ENCODE data around the gene CCT7. TPM values are rescaled to one million over a fixed set of nuclear protein-coding genes. Genes with fewer than 3 reads are reported as not detected.
"Not testable (repeated sequence)": the region's sequence is repeated elsewhere in the genome, so short reads cannot be mapped to it uniquely, and the experiment has no call there.

The CCT7 gene
- total RNA-seq, 2 experiments from 2014 or later: 259 to 262 TPM

DNA sequence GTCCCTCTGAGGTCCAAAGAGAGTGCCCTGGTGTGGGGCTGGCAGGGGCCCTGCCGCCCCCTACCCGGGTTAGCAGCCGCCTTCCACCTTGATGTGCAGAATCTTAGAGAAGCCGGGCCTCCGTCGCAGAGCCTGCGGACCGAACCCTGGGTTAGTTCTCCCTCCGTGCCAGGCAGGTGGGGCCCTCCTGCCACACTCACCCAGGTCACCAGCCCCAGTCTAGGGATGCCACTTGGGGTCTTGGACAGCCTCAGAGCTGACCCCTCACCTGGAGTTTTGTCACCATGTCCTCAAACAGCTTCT lies 24.8 kb downstream of the CCT7 start:
- H3K4me3 Mint-ChIP-seq: no peak overlapping the region
- ChIA-PET CTCF (no interaction called here), POLR2A (interaction anchor here (0.8 kb wide), 1 partner anchor 25 kb away, joined by 3 read pairs; the partner anchor contains the start of genes CCT7 and PRADC1)
- H3K27me3 Mint-ChIP-seq: no peaks in the 10 kb centered on the region
- H3K27ac Mint-ChIP-seq: no peak overlapping the region
- H3K9me3 Mint-ChIP-seq: no peaks in the 10 kb centered on the region
- DNase-seq: no peak
- no peaks in the 10 kb centered on the region for H3K4me1 Mint-ChIP-seq
- peaks cover 9% of the 10 kb centered on the region for H3K36me3 Mint-ChIP-seq (ENCODE audit: low read depth)

DNA sequence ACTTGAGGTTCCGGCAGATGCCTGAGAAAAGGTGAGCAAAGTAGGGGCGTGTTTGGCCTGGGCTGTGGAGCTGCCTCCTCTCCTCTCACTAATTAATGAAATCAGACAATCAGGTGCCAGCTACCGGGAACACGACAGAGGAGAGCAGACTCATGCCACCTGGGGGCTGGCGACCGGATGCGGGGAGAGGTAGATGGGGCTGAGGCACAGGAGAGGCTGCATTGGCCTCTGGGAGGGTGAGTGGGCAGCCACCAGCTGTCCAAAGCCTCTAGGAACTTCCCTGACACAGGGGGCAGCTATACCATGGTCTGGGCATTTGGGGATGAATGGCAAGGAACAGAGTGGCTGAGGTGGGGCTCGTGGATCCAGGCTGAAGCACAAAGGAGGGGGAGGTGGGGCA lies 25.2 kb downstream of the CCT7 start:
- H3K4me1 Mint-ChIP-seq: no peaks in the 10 kb centered on the region
- no peaks in the 10 kb centered on the region for H3K9me3 Mint-ChIP-seq
- no peak overlapping the region for H3K4me3 Mint-ChIP-seq
- POLR2A ChIA-PET: interaction anchor here (0.8 kb wide), 1 partner anchor 26 kb away, joined by 3 read pairs; the partner anchor contains the start of genes CCT7 and PRADC1
- DNase-seq: no peak
- H3K27me3 Mint-ChIP-seq: no peaks in the 10 kb centered on the region
- peaks cover 5% of the 10 kb centered on the region for H3K36me3 Mint-ChIP-seq (ENCODE audit: low read depth)
- no peak overlapping the region for H3K27ac Mint-ChIP-seq
- CTCF ChIA-PET: no interaction called here

DNA sequence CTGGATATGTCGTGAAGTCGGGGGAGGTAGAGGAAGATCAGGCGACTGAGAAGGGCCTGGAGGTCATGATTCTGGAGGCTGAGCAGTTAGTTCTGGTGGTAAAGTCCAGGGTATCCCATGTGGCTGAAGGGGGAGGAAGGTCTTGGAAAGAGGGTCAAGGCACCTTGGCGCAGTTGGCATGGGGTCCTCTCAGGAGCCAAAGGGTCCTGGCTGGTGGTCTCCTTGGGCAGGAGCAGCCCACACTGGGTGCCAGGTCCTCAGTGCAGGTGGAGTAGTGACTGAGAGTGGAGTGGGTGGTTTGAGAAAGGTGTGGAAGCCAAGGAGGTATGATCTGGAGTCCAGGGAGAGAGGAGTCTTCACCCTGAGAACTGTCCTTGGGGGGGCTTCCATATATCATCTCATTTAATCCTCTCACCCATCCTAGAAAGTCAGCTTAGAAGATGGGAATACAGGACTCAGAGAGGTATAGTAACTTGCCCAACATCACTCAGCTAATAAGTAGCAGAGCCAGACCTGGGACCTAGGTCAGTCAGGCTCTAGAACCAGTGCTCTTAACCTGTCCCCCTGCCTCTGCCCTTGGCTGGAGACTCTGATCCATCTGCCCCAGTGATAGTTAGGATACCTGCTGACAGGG lies 25.7 kb downstream of the CCT7 start:
- no peak overlapping the region for H3K4me3 Mint-ChIP-seq
- peaks cover 3% of the 10 kb centered on the region for H3K36me3 Mint-ChIP-seq (ENCODE audit: low read depth)
- no peaks in the 10 kb centered on the region for H3K4me1 Mint-ChIP-seq
- no peaks in the 10 kb centered on the region for H3K9me3 Mint-ChIP-seq
- no peaks in the 10 kb centered on the region for H3K27me3 Mint-ChIP-seq
- no peak for DNase-seq
- CTCF ChIA-PET: interaction anchor here (1.0 kb wide), 1 partner anchor 83 kb away, joined by 4 read pairs; no protein-coding TSS in a partner anchor
- no peak overlapping the region for H3K27ac Mint-ChIP-seq
- POLR2A ChIA-PET: no interaction called here

DNA sequence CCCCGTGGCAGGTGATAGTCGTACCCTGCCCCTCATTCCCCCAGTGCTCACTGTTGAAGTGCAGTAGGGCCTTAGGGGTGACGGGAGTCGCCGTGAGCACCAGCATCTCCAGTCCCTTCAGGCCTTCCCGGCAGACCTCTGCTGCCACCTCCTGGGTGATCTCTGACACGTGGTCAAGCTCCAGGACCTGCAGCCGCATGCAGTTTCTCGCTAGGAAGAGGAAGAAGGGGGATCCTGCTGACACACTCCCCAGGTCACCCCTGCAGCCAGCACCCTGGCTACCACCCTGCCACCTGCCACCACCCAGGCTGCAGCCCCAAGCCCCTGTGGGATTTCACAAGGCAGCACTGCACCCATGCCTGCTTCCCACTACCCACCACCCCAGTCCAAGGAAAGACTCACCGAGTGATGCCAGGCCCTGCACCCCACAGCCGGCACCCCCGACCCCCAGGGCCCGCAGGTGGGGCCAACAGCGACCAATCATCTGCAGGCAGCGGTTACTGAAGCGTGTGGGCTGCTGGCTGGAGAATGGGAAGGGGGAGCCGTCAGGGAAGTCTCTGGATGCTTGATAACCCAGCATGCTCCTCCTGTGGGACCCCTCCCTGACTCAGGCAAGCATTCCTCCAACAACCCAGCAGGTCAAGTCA lies 26.4 kb downstream of the CCT7 start:
- DNase-seq: no peak
- CTCF ChIA-PET: interaction anchor here (1.0 kb wide), 1 partner anchor 83 kb away, joined by 4 read pairs; no protein-coding TSS in a partner anchor

DNA sequence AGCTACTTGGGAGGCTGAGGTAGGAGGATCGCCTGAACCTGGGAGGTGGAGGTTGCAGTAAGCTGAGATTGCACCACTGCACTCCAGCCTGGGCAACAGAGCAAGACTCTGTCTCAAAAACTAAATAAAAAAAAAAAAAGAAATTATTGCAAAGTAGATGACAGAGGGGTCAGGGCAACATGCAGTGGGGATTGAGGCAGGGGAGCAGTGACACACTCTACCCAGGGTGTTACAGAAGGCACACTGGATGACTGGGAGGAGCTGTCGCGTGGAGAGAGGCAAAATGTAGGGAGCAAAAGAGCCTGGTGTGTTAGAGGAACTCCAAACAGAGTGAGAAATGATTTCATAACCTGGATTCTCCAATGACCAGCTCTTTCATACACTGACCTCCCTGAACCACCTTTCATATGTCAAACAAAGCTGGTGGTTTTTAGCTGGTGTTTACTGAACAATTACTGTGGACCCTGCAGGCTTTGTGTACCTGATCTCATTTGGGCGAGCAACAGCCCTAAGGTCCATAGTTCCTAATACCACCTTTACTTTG lies 28.1 kb downstream of the CCT7 start:
- peaks cover 4% of the 10 kb centered on the region for H3K4me1 Mint-ChIP-seq
- no peaks in the 10 kb centered on the region for H3K9me3 Mint-ChIP-seq
- DNase-seq: no peak
- ChIA-PET POLR2A (no interaction called here), CTCF (no interaction called here)
- peaks cover 3% of the 10 kb centered on the region for H3K36me3 Mint-ChIP-seq (ENCODE audit: low read depth)
- no peak overlapping the region for H3K4me3 Mint-ChIP-seq
- no peaks in the 10 kb centered on the region for H3K27me3 Mint-ChIP-seq
- no peak overlapping the region for H3K27ac Mint-ChIP-seq

More for the DNA sequence above, 26.4 kb downstream of the CCT7 start:
- Mint-ChIP-seq H3K4me3 (no peak overlapping the region), H3K36me3 (ENCODE audit: low read depth) (peaks cover 3% of the 10 kb centered on the region), H3K27me3 (no peaks in the 10 kb centered on the region), H3K27ac (no peak overlapping the region), H3K4me1 (no peaks in the 10 kb centered on the region), H3K9me3 (no peaks in the 10 kb centered on the region)
- POLR2A ChIA-PET: no interaction called here

DNA sequence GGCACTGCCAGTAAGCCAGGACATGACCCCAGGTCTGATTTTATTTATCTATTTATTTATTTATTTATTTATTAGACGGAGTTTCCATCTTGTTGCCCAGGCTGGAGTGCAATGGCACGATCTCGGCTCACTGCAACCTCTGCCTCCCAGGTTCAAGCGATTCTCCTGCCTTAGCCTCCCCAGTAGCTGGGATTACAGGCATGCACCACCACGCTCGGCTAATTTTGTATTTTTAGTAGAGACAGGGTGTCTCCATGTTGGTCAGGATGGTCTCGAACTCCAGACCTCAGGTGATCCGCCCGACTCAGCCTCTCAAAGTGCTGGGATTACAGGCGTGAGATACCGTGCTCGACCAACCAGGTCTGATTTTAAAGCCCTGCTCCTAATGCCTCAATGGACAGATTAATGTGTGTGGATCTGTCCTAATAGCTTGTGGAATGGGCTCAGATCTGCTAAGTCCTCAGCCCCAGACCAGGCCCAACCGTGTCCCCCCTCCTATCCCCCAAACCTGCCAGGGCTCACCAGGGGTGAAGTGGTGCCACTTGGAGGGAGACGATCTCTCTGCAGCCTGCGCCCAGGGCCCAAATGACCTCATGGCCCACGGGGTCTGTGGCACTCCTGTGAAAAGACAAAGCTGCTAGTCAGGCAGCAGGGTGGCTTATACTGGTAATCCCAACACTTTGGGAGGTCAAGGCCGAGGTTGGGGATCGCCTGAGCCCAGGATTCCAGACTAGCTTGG lies 28.8 kb downstream of the CCT7 start:
- POLR2A ChIA-PET; DNase-seq; H3K27me3 Mint-ChIP-seq; H3K4me1 Mint-ChIP-seq; H3K27ac Mint-ChIP-seq; CTCF ChIA-PET; H3K4me3 Mint-ChIP-seq; H3K36me3 Mint-ChIP-seq (ENCODE audit: low read depth); H3K9me3 Mint-ChIP-seq: not testable (repeated sequence)

DNA sequence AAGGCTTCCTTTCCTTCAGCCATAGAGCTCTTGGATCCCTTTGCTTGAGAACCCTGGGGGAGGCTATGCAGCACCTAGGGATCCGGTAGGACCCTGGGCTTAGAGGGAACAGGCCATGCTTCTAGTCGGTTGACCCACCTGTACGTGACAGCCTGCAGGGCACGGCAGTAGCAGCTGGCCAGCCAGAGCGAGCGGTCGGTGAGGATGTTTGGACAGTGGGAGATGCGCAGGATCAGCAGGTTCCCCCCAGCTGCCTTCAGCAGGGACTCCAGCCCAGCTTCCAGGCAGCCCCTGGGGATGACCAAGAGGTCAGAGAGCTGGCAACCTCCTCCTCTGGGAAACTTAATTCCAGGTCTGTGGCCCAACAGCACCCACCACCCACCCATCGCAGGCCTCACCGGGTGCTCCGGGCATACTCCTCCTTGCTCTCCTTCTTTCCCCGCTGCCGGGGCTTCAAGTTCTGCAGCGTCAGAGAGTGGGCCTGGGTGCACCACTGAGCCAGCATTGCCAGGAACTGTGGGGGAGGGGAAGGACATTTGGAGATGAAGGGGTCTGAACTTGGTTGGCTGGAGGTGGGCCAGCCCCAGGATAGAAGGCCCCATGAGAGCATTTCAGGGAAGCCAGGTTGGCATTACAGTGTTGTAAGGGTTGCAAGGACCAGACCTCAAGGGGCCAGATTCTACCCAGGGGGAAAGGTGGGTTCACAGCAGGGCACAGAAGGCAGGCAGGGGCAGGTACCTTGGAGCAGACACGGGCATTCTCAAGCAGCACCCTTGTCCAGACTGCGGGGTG lies 29.6 kb downstream of the CCT7 start:
- H3K9me3 Mint-ChIP-seq: no peaks in the 10 kb centered on the region
- no peaks in the 10 kb centered on the region for H3K27me3 Mint-ChIP-seq
- no peak for DNase-seq
- H3K4me3 Mint-ChIP-seq: no peak overlapping the region
- peaks cover 3% of the 10 kb centered on the region for H3K36me3 Mint-ChIP-seq (ENCODE audit: low read depth)
- H3K4me1 Mint-ChIP-seq: peaks cover 13% of the 10 kb centered on the region
- ChIA-PET POLR2A (interaction anchor here (0.7 kb wide), 1 partner anchor 30 kb away, joined by 3 read pairs; the partner anchor contains the start of gene CCT7), CTCF (no interaction called here)
- H3K27ac Mint-ChIP-seq: no peak overlapping the region

DNA sequence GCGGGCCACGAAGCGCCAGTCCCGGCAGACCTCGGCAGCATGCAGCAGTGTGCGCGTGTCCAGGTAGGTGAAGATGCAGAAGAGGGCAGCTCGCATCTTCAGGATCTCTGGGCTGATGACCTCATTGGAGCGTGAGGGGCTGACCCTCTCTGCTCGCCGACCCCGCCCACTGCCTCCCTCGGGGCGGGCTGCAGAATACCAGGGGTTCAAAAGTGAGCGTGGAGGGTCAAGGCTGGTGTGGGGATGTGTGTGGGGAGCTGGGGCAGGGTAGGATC lies 30.2 kb downstream of the CCT7 start:
- ChIA-PET POLR2A (interaction anchor here (0.7 kb wide), 1 partner anchor 31 kb away, joined by 3 read pairs; the partner anchor contains the start of gene CCT7), CTCF (no interaction called here)

DNA sequence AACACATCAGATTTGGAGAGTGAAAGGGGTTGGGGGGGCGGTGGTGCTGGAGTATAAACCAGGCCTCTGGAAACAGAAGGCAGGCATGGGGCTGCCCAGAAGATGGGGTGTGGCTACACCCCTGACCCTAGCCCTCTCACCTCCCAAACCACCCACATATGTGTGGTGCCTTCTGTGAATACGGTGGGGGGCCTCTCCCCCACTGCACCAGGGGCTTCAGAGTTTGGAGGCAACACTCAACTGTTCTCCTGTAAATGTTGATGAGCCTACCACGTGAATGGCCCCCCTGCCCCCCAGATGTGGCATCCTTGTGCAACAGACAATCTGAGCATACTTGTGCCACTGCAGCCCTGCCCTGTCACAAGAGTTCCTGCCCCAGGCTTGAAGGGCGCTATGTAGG lies 30.7 kb downstream of the CCT7 start:
- CTCF ChIA-PET: no interaction called here
- H3K4me3 Mint-ChIP-seq: no peak overlapping the region

More for the DNA sequence above, 30.2 kb downstream of the CCT7 start:
- Mint-ChIP-seq H3K4me1 (peaks cover 13% of the 10 kb centered on the region), H3K27me3 (no peaks in the 10 kb centered on the region), H3K4me3 (no peak overlapping the region), H3K27ac (no peak overlapping the region), H3K9me3 (no peaks in the 10 kb centered on the region), H3K36me3 (ENCODE audit: low read depth) (peaks cover 3% of the 10 kb centered on the region)
- DNase-seq: no peak

DNA sequence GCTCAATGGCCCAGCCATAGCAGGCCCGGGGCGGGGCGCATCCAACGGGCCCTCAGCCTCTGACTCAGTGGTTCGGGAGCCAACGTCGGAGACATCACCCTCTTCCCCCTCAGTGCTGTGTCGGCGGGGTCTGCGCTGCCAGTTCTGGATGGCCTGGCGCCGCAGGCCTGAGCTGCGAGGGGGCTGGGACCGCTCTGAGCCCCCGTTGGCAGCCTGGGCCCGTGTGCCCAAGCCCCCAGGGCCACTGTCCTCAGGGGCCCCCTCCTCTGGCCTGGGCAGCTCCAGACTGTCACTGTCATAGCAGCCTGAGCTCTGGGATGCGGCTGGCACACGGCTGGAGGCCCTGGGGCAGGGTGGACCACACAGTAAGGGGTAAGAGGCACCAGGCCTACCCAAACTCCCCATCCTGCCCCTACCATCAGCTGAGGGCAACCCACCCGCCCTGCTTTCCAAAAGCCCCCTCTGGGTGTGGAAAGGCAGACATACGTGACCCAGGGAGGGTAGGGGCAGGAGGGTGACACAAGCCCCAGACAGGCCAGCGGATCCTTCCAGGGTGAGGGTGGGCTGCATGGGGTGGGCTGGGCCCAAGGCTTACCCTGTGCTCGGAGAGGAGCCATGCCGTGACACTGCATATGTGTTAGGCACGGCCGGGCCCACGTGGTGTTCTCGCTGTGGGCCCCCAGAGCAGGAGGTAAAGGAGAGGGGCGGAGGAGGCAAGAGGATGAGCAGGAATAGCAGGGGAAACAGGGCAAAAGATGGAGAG lies 31.4 kb downstream of the CCT7 start:
- POLR2A ChIA-PET: interaction anchor here (1.1 kb wide), 1 partner anchor 8 kb away, joined by 3 read pairs; no protein-coding TSS in a partner anchor
- peaks cover 6% of the 10 kb centered on the region for H3K36me3 Mint-ChIP-seq (ENCODE audit: low read depth)
- H3K4me3 Mint-ChIP-seq: no peak overlapping the region
- H3K27ac Mint-ChIP-seq: no peak overlapping the region
- peaks cover 18% of the 10 kb centered on the region for H3K4me1 Mint-ChIP-seq
- no peaks in the 10 kb centered on the region for H3K27me3 Mint-ChIP-seq
- H3K9me3 Mint-ChIP-seq: no peaks in the 10 kb centered on the region
- DNase-seq: no peak
- CTCF ChIA-PET: no interaction called here

More for the DNA sequence above, 30.7 kb downstream of the CCT7 start:
- Mint-ChIP-seq H3K27me3 (no peaks in the 10 kb centered on the region), H3K9me3 (no peaks in the 10 kb centered on the region), H3K27ac (no peak overlapping the region), H3K4me1 (peaks cover 15% of the 10 kb centered on the region), H3K36me3 (ENCODE audit: low read depth) (peaks cover 3% of the 10 kb centered on the region)
- no peak for DNase-seq
- POLR2A ChIA-PET: no interaction called here

DNA sequence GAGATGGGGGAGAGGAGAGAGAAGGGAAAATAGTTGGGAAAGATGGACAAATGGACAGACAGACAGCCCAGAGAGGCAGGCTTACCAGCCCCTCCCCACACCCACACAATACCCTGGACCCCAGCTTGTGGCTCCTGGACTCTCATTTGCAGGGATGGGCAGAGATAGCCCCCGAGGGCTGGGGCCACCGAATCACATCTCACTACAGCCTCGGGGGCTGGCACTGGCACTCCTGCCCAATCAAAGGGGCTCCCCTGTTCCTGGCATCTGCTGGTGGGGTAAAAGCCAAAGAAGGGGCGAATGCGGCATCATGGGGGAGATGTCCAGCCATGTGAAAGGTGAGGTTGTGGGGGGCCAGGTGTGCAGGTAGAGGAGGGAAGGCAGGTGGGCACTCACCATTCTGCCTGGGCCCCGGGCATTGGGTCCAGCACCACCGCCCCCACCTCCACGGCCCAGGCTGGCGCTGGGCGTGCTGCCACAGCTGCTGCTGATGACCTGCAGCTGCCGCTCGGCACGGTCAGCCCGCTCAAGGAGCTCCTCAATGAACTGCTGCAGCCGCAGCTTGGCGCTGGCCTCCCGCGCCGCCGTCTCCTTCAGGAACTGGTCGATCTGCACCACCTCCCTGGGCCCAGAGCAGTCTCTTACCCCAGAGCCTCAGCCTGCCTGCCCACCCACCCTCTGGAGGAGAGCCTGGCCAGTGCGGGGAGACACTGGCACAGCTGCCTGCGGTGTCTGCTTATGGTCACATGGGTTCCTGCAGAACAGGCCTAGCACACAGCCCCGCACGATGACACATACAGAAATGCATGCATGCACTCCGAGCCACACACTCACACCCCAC lies 32.2 kb downstream of the CCT7 start:
- DNase-seq: no peak
- Mint-ChIP-seq H3K9me3 (no peaks in the 10 kb centered on the region), H3K36me3 (ENCODE audit: low read depth) (peaks cover 6% of the 10 kb centered on the region), H3K4me1 (peaks cover 24% of the 10 kb centered on the region), H3K4me3 (no peak overlapping the region), H3K27ac (no peak overlapping the region), H3K27me3 (no peaks in the 10 kb centered on the region)
- POLR2A ChIA-PET: interaction anchor here (1.1 kb wide), 1 partner anchor 9 kb away, joined by 3 read pairs; no protein-coding TSS in a partner anchor
- CTCF ChIA-PET: no interaction called here

DNA sequence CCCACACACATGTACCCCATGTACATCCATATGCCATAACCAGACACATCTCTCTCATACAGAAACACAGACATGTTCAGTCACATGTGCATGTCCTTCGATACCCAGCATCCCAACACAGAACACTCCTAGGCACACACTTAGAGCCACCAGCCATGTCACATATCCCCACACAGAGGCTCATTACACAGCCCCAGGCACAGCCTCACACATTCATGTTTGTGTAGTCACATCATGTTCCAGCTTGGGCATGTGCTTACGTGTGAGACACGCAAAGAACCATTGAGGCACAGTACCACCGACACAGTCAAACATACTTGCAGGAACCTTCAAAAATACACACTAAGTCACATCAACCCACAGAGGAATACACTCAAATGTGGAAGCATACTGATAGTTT lies 32.9 kb downstream of the CCT7 start:
- DNase-seq: no peak
- Mint-ChIP-seq H3K4me1 (peaks cover 24% of the 10 kb centered on the region), H3K27me3 (no peaks in the 10 kb centered on the region), H3K9me3 (no peaks in the 10 kb centered on the region), H3K27ac (no peak overlapping the region), H3K36me3 (ENCODE audit: low read depth) (peaks cover 6% of the 10 kb centered on the region), H3K4me3 (no peak overlapping the region)
- POLR2A ChIA-PET: no interaction called here
- CTCF ChIA-PET: no interaction called here
